GM12878 (cell line): Measurements from ENCODE around the gene ECM1. TPM values are rescaled to one million over a fixed set of nuclear protein-coding genes. Genes with fewer than 3 reads are reported as not detected.

ENCODE experiments used
- ATAC-seq: fragments of 200-7000 bp; cut with Tn5 transposase; 3 replicates; pipeline ENCODE4 v1.9.1; 2020; ENCODE audit warnings: mild to moderate bottlenecking, moderate library complexity
- BruUV-seq: library from RNA; stranded (reverse); fragments of 400-500 nt; replicated peaks from 2 replicates; lab custom pipeline; 2021; lab: Mats Ljungman, UMichigan
- CTCF ChIA-PET: fragments of 300-600 bp; sonication (Branson Sonifier 250); formaldehyde crosslinking; extraction: SDS; loops from one replicate; lab custom pipeline; 2021; ENCODE audit warnings: inconsistent platforms; lab: Yijun Ruan, JAX
- POLR2A ChIA-PET: fragments of 350-600 bp; formaldehyde crosslinking; extraction: SDS; loops from one replicate; lab custom pipeline; 2021; ENCODE audit warnings: inconsistent platforms; lab: Charles Lee
- RAD21 ChIA-PET: fragments of 300-600 bp; sonication (Branson Sonifier 250); formaldehyde crosslinking; loops from one replicate; lab custom pipeline; 2023; ENCODE audit warnings: antibody characterized with exemption; ENCODE audit not compliant: unreplicated experiment; lab: Charles Lee
- SMC1A ChIA-PET: fragments of 300-600 bp; sonication (Branson Sonifier 250); formaldehyde crosslinking; loops from one replicate; lab custom pipeline; 2023; ENCODE audit not compliant: unreplicated experiment, uncharacterized antibody; lab: Charles Lee
- DNase-seq: peaks from one replicate; pipeline ENCODE4 v3.0.0-alpha.2; 2011; ENCODE audit warnings: low read depth, low spot score
- FAIRE-seq: peaks from 3 replicates; lab custom pipeline; 2011; peaks lifted over from hg19 to GRCh38; lab: Jason Lieb, UNC
- H2AFZ ChIP-seq: 2 replicates; pipeline ENCODE4 v1.6.0; 2011; ENCODE audit warnings: low read depth, low read length, control low read depth; ENCODE audit not compliant: control insufficient read depth
- H3K27ac ChIP-seq: 2 replicates; pipeline ENCODE4 v1.5.1; 2011; ENCODE audit warnings: control low read depth; ENCODE audit not compliant: control insufficient read depth, insufficient read depth
- H3K27me3 ChIP-seq, 2 experiments: replicated peaks in 1 of 2; 2 replicates each; pipeline versions ENCODE4 v1.6.0 to v1.6.1; 2011; ENCODE audit warnings: low read length in 1 of 2; ENCODE audit not compliant: control insufficient read depth in 2 of 2, insufficient read depth in 2 of 2
- H3K36me3 ChIP-seq, 2 experiments: 2 replicates each; pipeline ENCODE4 v1.5.1; 2011; ENCODE audit warnings: low read length in 1 of 2; ENCODE audit not compliant: control insufficient read depth in 2 of 2, insufficient read depth in 2 of 2
- H3K4me1 ChIP-seq: 2 replicates; pipeline ENCODE4 v1.6.1; 2011; ENCODE audit warnings: mild to moderate bottlenecking, low read length, moderate library complexity, mixed read lengths; ENCODE audit not compliant: control insufficient read depth, insufficient read depth
- H3K4me2 ChIP-seq: 2 replicates; pipeline ENCODE4 v1.6.0; 2011; ENCODE audit warnings: control low read depth; ENCODE audit not compliant: control insufficient read depth, insufficient read depth
- H3K4me3 ChIP-seq: fragments of 200-600 bp; sonication (generic); 2 replicates; pipeline ENCODE4 v1.5.1; 2016
- H3K79me2 ChIP-seq: 2 replicates; pipeline ENCODE4 v1.6.0; 2011; ENCODE audit warnings: low read length; ENCODE audit not compliant: control insufficient read depth, insufficient read depth
- H3K9ac ChIP-seq: 2 replicates; pipeline ENCODE4 v1.8.0; 2011; ENCODE audit warnings: low read length, control low read depth, mixed read lengths; ENCODE audit not compliant: control insufficient read depth, insufficient read depth
- H3K9me3 ChIP-seq: replicated peaks from 3 replicates; pipeline ENCODE4 v1.5.1; 2011; ENCODE audit warnings: mild to moderate bottlenecking, low read length; ENCODE audit not compliant: control insufficient read depth, insufficient read depth
- H4K20me1 ChIP-seq: 2 replicates; pipeline ENCODE4 v1.6.0; 2011; ENCODE audit not compliant: control insufficient read depth, insufficient read depth
- CBFB ChIP-seq: IDR thresholded peaks from 2 replicates; pipeline ENCODE4 v1.6.1; 2016; ENCODE audit warnings: antibody characterized with exemption, low read depth
- PML ChIP-seq: IDR thresholded peaks from 2 replicates; pipeline ENCODE4 v1.6.1; 2012; ENCODE audit warnings: low read length, inconsistent platforms
- TBL1XR1 ChIP-seq: IDR thresholded peaks from 2 replicates; pipeline ENCODE4 v1.6.1; 2012; ENCODE audit warnings: low read depth, low read length, improper control_type of control experiment
- WGBS: methylation state at CpG from one replicate; pipeline ENCODE4 v1.1.6; 2016; ENCODE audit warnings: low lambda C conversion rate; ENCODE audit not compliant: insufficient replicate concordance, insufficient coverage; ENCODE audit errors: missing lambda C conversion rate; 5-methylcytosine and 5-hydroxymethylcytosine counted together
- in situ Hi-C: fragments of 300-500 bp; cut with MboI; formaldehyde crosslinking; loops from 9 replicates; pipeline ENCODE4 v1.14.3; 2018; ENCODE audit warnings: mixed read lengths
- intact Hi-C: fragments of 100-400 bp; cut with micrococcal nuclease; formaldehyde crosslinking; loops from one replicate; pipeline ENCODE4 v1.14.2; 2022; ENCODE audit not compliant: unreplicated experiment
- polyA plus RNA-seq, 11 experiments: library from polyadenylated mRNA; depleted of rRNA in 4 of 11; unstranded in 6 of 11; stranded (reverse) in 5 of 11; fragments of >200 nt; fragmentation: Nextera tagmentation in 4 of 11; fragmentation: Illumina TruSeq in 1 of 11; extraction: Ambion mirVana in 4 of 11; extraction: Trizol in 1 of 11; gene quantifications; 1 replicate in 1 of 11; 2 replicates in 10 of 11; pipeline versions ENCODE4 v1.2.1 to v1.2.3, GENCODE V29; 2011 to 2016; ENCODE audit warnings: inconsistent platforms in 2 of 11, missing spikeins in 2 of 11, low read depth in 1 of 11
- total RNA-seq, 4 experiments: library from RNA; depleted of rRNA in 3 of 4; stranded (reverse); fragments of >200 nt in 3 of 4; fragmentation: Illumina TruSeq in 1 of 4; extraction: Trizol in 1 of 4; gene quantifications; 2 replicates each; pipeline versions ENCODE4 v1.2.1 to v1.2.3, GENCODE V29; 2013 to 2021
- TF ChIP-seq, protein P1 (sequence below): fragments of 450-650 bp; IDR thresholded peaks from 2 replicates; pipeline ENCODE4 v1.6.1; 2017; ENCODE audit warnings: mild to moderate bottlenecking
- TF ChIP-seq, protein P2 (sequence below): fragments of 450-650 bp; IDR thresholded peaks from 2 replicates; pipeline ENCODE4 v1.6.1; 2017; ENCODE audit warnings: antibody characterized with exemption, mild to moderate bottlenecking, moderate library complexity

The ECM1 gene
- total and polyA plus RNA-seq, 10 of the 15 experiments (the other 5 are each of a cell fraction or from before 2014, with no cell fraction given), result 0.06 to 1.3 (median 0.60) TPM

- SMC1A ChIA-PET, result interaction anchor here (0.7 to 1.0 kb wide), 2 partner anchors 17 to 293 kb away, joined by 3 read pairs; no protein-coding TSS in a partner anchor
Observed at GRCh38 chr1:150543500-150544143, 35.7 kb downstream of the ECM1 start.

More at GRCh38 chr1:150543500-150544143, 35.7 kb downstream of the ECM1 start:
- Histone ChIP-seq H3K4me3 (no peak overlapping the region), H2AFZ (no peak overlapping the region), H3K27me3 (no peaks in the 10 kb centered on the region), H3K36me3 (no peaks in the 10 kb centered on the region), H3K79me2 (no peaks in the 10 kb centered on the region), H3K9ac (no peak overlapping the region), H3K9me3 (no peaks in the 10 kb centered on the region), H3K27ac (no peak overlapping the region), H3K4me1 (peaks cover 1% of the 10 kb centered on the region; the same call in 1 of the 2 replicates), H3K4me2 (no peak overlapping the region), H4K20me1 (no peaks in the 10 kb centered on the region)
- ChIA-PET RAD21 (interaction anchor here (0.6 to 1.1 kb wide), 2 partner anchors 17 to 42 kb away, joined by 3 to 4 read pairs; no protein-coding TSS in a partner anchor), CTCF (interaction anchor here (4.9 kb wide), 1 partner anchor 11 kb away, joined by 20 read pairs; no protein-coding TSS in a partner anchor), POLR2A (no interaction called here)
- in situ Hi-C loops (no loop called here), intact Hi-C loops (no loop called here)
- FAIRE-seq (no peak), ATAC-seq (no peak), DNase-seq (no peak)
- TF ChIP-seq TBL1XR1 (no peak), PML (no peak), CBFB (no peak)
- TF ChIP-seq, protein P1, sequence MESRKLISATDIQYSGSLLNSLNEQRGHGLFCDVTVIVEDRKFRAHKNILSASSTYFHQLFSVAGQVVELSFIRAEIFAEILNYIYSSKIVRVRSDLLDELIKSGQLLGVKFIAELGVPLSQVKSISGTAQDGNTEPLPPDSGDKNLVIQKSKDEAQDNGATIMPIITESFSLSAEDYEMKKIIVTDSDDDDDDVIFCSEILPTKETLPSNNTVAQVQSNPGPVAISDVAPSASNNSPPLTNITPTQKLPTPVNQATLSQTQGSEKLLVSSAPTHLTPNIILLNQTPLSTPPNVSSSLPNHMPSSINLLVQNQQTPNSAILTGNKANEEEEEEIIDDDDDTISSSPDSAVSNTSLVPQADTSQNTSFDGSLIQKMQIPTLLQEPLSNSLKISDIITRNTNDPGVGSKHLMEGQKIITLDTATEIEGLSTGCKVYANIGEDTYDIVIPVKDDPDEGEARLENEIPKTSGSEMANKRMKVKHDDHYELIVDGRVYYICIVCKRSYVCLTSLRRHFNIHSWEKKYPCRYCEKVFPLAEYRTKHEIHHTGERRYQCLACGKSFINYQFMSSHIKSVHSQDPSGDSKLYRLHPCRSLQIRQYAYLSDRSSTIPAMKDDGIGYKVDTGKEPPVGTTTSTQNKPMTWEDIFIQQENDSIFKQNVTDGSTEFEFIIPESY, result no peak
- TF ChIP-seq, protein P2, sequence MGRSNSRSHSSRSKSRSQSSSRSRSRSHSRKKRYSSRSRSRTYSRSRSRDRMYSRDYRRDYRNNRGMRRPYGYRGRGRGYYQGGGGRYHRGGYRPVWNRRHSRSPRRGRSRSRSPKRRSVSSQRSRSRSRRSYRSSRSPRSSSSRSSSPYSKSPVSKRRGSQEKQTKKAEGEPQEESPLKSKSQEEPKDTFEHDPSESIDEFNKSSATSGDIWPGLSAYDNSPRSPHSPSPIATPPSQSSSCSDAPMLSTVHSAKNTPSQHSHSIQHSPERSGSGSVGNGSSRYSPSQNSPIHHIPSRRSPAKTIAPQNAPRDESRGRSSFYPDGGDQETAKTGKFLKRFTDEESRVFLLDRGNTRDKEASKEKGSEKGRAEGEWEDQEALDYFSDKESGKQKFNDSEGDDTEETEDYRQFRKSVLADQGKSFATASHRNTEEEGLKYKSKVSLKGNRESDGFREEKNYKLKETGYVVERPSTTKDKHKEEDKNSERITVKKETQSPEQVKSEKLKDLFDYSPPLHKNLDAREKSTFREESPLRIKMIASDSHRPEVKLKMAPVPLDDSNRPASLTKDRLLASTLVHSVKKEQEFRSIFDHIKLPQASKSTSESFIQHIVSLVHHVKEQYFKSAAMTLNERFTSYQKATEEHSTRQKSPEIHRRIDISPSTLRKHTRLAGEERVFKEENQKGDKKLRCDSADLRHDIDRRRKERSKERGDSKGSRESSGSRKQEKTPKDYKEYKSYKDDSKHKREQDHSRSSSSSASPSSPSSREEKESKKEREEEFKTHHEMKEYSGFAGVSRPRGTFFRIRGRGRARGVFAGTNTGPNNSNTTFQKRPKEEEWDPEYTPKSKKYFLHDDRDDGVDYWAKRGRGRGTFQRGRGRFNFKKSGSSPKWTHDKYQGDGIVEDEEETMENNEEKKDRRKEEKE, result no peak
- BruUV-seq, result no TSS peak
- 76% methylated on average over 13 of the region's 13 CpGs for WGBS
